ENCODE measurements around the gene CCDC88C.

GRCh38 chr14:91238661-91239060 is 179.0 kb downstream of the CCDC88C start:
- no peak for TF ChIP-seq CTCF (IDR thresholded peaks at IDR 0.05)
- no peak for TF ChIP-seq POLR2AphosphoS5 (IDR thresholded peaks at IDR 0.05)

All from prostate gland (tissue), 2 donors.